KOPT-K1 (cell line): ENCODE results near the gene CNRIP1.
"Not testable (repeated sequence)": the region's sequence is repeated elsewhere in the genome, so short reads cannot be mapped to it uniquely, and the experiment has no call there.

Experiments used
- H3K27ac ChIP-seq: fragments of 200-600 bp; sonication (generic); 2 replicates; pipeline ENCODE4 v1.5.1; 2016; ENCODE audit warnings: antibody characterized with exemption, mild to moderate bottlenecking, low read depth, low read length; ENCODE audit not compliant: poor library complexity, severe bottlenecking
- H3K36me3 ChIP-seq: fragments of 200-600 bp; sonication (generic); 2 replicates; pipeline ENCODE4 v1.5.1; 2017; ENCODE audit warnings: antibody characterized with exemption, mild to moderate bottlenecking, low read length, moderate library complexity; ENCODE audit not compliant: insufficient read depth
- H3K9me3 ChIP-seq: fragments of 200-600 bp; sonication (generic); 2 replicates; pipeline ENCODE4 v1.5.1; 2017; ENCODE audit warnings: antibody characterized with exemption, low read length, mild to moderate bottlenecking; ENCODE audit not compliant: insufficient read depth, poor library complexity, severe bottlenecking

Gene CNRIP1

DNA sequence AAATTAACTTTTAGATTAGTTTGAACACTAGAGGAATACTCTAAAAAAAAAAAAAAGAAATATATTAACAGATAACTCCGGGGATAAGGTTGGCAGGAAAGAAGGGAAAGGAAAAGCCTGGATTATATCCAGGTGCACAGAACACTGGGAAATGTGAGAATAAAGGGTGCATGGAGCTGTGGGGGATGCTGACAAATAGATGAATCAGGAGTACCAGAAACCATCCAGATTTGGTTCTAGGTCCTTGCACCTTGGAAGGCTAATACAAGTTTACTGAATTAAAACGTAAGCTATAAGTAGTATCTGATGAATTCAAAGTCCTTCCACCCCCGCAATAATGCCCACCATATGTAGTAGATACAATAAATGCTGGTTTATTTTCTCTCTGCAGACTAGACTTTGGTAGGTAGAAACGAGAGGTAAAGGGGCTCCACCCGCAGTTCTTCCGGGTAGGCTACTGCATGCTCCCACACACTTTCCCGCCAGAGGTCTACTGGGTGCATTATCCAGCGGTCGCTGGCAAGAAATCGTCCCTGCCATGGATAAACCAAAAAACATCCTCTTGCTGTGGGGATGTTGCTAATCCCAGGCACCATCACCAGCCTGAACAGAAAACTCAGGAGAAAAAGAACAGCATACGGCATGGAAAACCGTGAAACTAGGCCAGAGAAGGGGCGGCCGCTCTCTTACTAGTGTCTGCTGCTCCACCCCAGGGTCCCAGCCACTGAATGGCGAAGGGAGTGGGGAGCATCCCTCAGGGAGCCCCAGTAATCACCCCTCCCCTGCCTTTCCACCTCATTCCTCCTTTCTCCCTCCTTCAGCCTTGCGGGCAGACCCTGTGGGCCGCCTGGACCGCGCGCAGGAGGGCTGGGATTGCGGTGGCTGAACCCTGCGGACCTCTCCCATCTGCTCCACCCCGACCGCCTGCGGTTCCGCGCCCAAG is 1.5 kb downstream of the CNRIP1 start:
- Histone ChIP-seq H3K36me3 (no peaks in the 10 kb centered on the region), H3K27ac (no peak overlapping the region), H3K9me3 (peaks cover 18% of the 10 kb centered on the region)

DNA sequence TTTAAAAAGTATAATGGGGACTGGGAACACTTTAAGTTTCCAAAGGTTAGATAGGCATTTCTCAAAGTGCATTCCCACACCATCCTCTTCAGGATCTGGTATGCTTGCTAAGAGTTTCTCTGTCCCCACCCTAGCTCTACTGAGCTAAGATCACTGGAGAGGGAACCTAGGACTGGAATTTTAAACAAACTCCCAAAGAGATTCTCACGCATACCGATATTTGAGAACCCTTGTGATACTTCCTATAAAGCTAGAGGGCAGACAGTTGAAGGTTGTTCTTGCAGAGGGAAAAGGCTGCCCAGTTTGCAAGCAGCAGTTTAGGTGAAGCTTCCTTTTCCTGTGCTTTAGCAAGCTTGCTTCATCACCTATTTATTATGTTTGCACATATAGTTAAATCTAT is 3.6 kb downstream of the CNRIP1 start:
- no peaks in the 10 kb centered on the region for H3K36me3 ChIP-seq
- peaks cover 18% of the 10 kb centered on the region for H3K9me3 ChIP-seq
- no peak overlapping the region for H3K27ac ChIP-seq

GRCh38 chr2:68311033-68311432 is 8.7 kb downstream of the CNRIP1 start:
- Histone ChIP-seq H3K27ac (no peak overlapping the region), H3K36me3 (no peaks in the 10 kb centered on the region), H3K9me3 (no peaks in the 10 kb centered on the region)

- Histone ChIP-seq H3K27ac (no peak overlapping the region), H3K9me3 (no peaks in the 10 kb centered on the region)
These were observed 10.3 kb downstream of the CNRIP1 start for GRCh38 chr2:68309426-68309825.

DNA sequence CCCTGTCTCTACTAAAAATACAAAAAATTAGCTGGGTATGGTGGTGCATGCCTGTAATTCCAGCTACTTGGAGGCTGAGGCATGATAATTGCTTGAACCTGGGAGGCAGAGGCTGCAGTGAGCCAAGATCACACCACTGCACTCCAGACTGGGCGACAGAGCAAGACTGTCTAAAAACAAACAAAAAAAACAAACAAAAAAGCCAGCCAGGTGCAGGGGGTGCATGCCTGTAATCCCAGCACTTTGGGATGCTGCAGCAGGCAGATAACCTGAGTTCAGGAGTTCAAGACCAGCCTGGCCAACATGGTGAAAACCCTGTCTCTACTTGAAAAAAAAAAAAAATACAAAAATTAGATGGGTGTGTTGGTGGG is 15.9 kb downstream of the CNRIP1 start:
- H3K9me3 ChIP-seq, H3K27ac ChIP-seq, H3K36me3 ChIP-seq: not testable (repeated sequence)

More at GRCh38 chr2:68309426-68309825, 10.3 kb downstream of the CNRIP1 start:
- H3K36me3 ChIP-seq = no peaks in the 10 kb centered on the region

DNA sequence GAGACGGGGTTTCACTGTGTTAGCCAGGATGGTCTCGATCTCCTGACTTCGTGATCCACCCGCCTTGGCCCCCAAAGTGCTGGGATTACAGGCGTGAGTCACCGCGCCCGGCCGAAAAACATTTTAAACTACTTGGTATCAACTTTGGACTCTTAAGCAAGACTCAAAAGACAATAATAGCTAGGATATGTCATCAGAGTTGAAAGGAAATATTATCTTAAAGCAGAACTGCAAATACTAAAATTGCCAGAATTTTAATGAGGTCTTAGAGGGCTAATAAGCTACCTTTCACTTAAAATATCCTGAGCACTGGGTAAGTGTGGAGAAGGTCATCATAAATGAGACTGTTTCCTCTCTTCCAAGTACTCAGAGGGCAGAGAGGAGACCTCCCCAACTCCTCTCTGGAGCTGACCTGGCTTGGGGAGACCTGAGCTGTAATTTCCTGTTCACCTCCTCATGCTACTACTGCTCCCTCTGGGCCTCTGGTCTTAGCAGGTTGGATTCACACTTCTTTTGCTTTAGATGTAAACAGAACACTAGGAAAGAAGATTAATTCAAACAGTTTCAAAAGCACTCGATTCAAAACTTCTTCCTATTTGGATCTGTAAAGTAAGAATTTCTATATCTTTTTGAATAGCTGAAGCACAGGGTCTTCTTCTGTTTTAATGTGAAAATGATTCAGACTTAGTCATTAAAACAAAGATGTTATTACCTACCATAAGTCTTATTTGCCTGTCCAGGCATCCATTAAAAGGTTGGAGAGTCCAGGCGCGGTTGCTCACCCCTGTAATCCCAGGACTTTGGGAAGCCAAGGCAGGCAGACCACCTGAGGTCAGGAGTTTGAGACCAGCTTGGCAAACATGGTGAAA is 16.5 kb downstream of the CNRIP1 start:
- no peak overlapping the region for H3K27ac ChIP-seq
- no peaks in the 10 kb centered on the region for H3K36me3 ChIP-seq

DNA sequence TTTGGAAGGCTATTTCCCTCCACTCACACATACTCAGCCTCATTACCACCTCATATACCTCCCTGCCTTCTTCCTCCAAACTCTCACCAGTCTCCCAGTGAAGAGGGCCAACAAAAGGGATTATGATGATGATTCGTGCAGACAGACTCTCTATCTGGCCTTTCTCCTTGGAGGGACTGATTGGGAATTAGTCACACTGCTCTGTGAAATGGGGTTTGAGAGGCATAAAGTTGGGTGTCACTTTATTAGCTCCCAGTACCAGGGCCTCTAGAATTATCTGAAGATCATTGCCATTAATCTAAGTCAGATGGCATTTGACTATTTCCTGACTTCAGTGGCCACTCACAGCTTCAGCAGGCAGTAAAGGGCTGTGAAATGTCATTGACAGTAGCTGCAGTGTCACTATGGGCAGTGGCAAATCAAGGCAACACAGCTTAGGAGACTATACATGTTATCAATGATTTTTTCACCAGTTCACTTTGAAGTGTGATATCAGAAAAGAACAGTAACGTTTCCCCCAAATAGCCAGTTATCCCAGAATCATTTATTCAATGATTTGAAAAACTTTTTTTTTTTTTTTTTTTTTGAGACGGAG is 17.4 kb downstream of the CNRIP1 start:
- no peaks in the 10 kb centered on the region for H3K36me3 ChIP-seq
- H3K9me3 ChIP-seq = no peaks in the 10 kb centered on the region
- H3K27ac ChIP-seq = no peak overlapping the region

More for the DNA sequence above, 16.5 kb downstream of the CNRIP1 start:
- no peaks in the 10 kb centered on the region for H3K9me3 ChIP-seq

DNA sequence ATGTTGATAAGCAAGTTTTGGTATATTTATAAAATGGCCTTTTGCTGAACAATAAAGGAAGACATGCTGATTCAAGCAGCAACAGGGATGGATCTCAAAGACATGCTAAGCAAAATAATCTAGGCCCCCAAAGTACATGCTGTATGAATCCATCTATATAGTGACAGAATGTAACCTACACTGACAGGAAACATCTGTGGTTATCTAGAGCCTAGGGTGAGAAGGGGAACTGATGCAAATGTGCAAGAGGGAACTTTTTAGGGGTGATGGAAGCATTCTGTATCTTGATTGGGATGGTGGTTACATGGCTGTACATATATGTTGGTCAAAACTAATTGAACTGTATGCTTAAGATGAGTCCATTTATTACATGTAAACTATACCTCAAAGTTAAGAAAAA is 24.2 kb downstream of the CNRIP1 start:
- no peaks in the 10 kb centered on the region for H3K36me3 ChIP-seq
- no peaks in the 10 kb centered on the region for H3K9me3 ChIP-seq
- no peak overlapping the region for H3K27ac ChIP-seq

DNA sequence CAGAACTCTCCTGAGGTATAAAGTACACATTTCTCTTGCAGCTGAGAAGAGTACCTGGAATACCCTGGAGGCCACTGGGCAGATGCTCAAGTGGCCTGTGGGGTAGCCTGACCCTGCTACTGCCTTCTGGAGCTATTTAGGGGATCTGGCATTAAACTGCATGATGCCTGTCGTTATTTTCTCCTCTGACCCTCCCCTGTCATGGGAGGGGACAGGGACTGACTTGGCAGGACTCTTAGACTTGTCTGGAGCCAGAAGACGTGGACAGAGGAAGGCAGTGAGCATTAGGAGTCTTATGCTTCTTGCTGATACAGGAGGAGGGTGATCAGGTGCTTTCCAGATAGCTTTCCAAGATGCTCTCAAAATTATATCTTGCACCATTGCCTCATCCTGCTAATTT is 24.8 kb downstream of the CNRIP1 start:
- Histone ChIP-seq H3K9me3 (no peaks in the 10 kb centered on the region), H3K36me3 (no peaks in the 10 kb centered on the region), H3K27ac (no peak overlapping the region)

DNA sequence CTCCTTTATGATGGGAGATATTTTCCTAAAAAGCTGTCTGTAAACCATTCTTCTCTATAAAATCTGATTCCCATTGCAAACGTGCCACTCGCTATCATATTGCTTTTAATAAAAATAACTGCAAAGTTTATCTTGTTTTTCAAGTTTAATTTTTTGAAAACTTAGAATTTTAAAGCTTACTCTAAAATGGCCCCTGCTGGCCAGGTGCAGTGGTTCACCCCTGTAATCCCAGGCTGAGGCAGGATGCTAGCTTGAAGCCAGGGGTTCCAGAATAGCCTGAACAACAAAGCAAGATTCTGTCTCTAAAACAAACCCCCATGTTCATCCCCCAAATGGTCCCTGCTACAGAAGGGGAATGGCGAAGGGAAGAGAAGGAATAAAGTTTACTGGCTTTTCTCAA is 25.6 kb downstream of the CNRIP1 start:
- no peaks in the 10 kb centered on the region for H3K36me3 ChIP-seq
- no peak overlapping the region for H3K27ac ChIP-seq
- H3K9me3 ChIP-seq = no peaks in the 10 kb centered on the region

DNA sequence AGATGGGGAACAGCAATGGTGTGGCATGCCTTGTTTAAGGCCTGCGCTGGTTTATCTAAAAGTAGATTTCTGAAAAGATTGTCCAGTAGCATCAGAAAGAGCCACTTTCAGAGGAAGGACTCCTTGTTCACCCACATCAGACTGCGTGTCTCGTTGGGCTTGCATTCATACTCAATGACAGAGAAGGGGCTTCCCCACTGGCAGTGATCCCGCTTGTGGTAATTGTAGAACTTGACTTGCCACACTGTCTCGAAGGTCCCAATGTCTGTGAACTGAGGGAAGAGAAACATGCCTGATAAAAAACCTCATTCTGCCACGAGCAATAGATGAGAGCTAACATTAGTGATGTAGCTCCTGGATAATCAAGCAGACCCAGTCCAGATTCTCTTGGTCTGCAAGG is 26.0 kb downstream of the CNRIP1 start:
- Histone ChIP-seq H3K36me3 (no peaks in the 10 kb centered on the region), H3K9me3 (no peaks in the 10 kb centered on the region)

DNA sequence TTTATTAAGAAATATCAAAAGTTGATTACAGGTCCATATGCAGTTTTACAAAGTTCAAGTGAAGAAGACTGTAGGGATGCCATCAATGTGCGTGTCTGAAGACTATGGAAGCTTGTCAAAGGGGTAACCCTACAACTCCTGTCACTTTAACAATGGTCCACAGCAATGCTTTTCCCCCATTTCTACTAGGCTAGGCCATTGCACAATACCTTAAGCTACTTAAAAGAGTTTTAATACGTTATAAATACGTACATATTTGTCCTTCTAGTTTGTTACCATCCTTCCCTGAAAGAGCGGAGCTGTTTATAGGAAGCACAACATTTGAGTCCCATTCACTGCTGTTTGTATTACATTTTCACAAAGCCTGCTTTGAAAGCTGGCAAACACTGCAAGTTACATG is 26.7 kb downstream of the CNRIP1 start:
- H3K36me3 ChIP-seq = no peaks in the 10 kb centered on the region
- H3K9me3 ChIP-seq = no peaks in the 10 kb centered on the region
- H3K27ac ChIP-seq = no peak overlapping the region

More for the DNA sequence above, 26.0 kb downstream of the CNRIP1 start:
- H3K27ac ChIP-seq = no peak overlapping the region

GRCh38 chr2:68292108-68292710 is 27.5 kb downstream of the CNRIP1 start:
- Histone ChIP-seq H3K36me3 (no peaks in the 10 kb centered on the region), H3K27ac (no peak overlapping the region), H3K9me3 (no peaks in the 10 kb centered on the region)

DNA sequence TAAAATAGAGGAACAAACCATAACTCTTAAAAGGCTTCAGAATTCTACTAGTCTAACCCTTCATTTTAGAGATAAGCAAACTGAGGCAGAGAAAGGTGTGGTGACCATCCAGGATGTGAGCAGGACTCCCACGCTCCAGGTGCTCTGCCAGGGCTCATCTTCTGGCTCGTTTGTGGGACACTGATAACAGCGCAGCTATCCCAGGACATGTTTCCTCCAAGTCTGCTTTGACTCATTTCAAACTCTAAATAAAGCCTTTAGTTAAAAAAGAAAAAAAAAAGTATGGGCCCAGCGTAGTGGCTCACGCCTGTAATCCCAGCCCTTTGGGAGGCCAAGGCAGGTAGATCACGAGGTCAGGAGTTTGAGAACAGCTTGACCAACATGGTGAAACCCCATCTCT is 28.4 kb downstream of the CNRIP1 start:
- H3K36me3 ChIP-seq = no peaks in the 10 kb centered on the region
- H3K9me3 ChIP-seq = no peaks in the 10 kb centered on the region
- no peak overlapping the region for H3K27ac ChIP-seq

GRCh38 chr2:68290901-68291300 is 28.8 kb downstream of the CNRIP1 start:
- H3K36me3 ChIP-seq = no peaks in the 10 kb centered on the region
- no peaks in the 10 kb centered on the region for H3K9me3 ChIP-seq
- no peak overlapping the region for H3K27ac ChIP-seq
